Calu3 (cell line): Measurements from ENCODE around the gene ODF4. TPM values are rescaled to one million over a fixed set of nuclear protein-coding genes. Genes with fewer than 3 reads are reported as not detected.
A peak's percentile ranks its signal among the peaks of the same experiment; 100 is the strongest.

Experiments
- BruUV-seq: library from RNA; stranded (reverse); fragments of 400-500 nt; replicated peaks from 2 replicates; lab custom pipeline; 2021; lab: Mats Ljungman, UMichigan
- CTCF ChIA-PET: fragments of 300-600 bp; sonication (Branson Sonifier 250); formaldehyde crosslinking; loops from one replicate; lab custom pipeline; 2022; ENCODE audit warnings: antibody characterized with exemption; lab: Charles Lee
- DNase-seq: peaks from one replicate; pipeline ENCODE4 v3.0.0; 2022
- H3K27ac Mint-ChIP-seq: one replicate; pipeline ENCODE4 v1.8.0; 2022; ENCODE audit warnings: mixed read lengths; ENCODE audit not compliant: unreplicated experiment
- H3K27me3 Mint-ChIP-seq: one replicate; pipeline ENCODE4 v1.8.0; 2022; ENCODE audit warnings: mixed read lengths; ENCODE audit not compliant: unreplicated experiment
- H3K36me3 Mint-ChIP-seq: one replicate; pipeline ENCODE4 v1.8.0; 2022; ENCODE audit warnings: mild to moderate bottlenecking, moderate library complexity, mixed read lengths; ENCODE audit not compliant: insufficient read depth, unreplicated experiment
- H3K4me1 Mint-ChIP-seq: one replicate; pipeline ENCODE4 v1.8.0; 2022; ENCODE audit warnings: mild to moderate bottlenecking, low read depth, mixed read lengths; ENCODE audit not compliant: unreplicated experiment
- H3K4me3 Mint-ChIP-seq: one replicate; pipeline ENCODE4 v1.8.0; 2022; ENCODE audit warnings: mild to moderate bottlenecking, low read depth, moderate library complexity, mixed read lengths; ENCODE audit not compliant: unreplicated experiment
- H3K9me3 Mint-ChIP-seq: one replicate; pipeline ENCODE4 v1.8.0; 2022; ENCODE audit warnings: low read depth, mixed read lengths; ENCODE audit not compliant: unreplicated experiment
- CTCF ChIP-seq: fragments of 200-600 bp; IDR thresholded peaks from one replicate; pipeline ENCODE4 v1.8.0; 2022; ENCODE audit warnings: antibody characterized with exemption; ENCODE audit not compliant: unreplicated experiment
- intact Hi-C: fragments of 100-400 bp; cut with micrococcal nuclease; formaldehyde crosslinking; loops from one replicate; pipeline ENCODE4 v1.10.0; 2022; ENCODE audit not compliant: unreplicated experiment
- total RNA-seq: library from RNA; stranded (reverse); gene quantifications from 2 replicates; pipeline ENCODE4 v1.2.3, GENCODE V29; 2022

Gene ODF4
- total RNA-seq, 1 experiment from 2014 or later, result not detected

- intact Hi-C loops, result no loop called here
- Mint-ChIP-seq H3K27me3 (peaks cover 69% of the 10 kb centered on the region), H3K27ac (no peak overlapping the region), H3K4me1 (peaks cover 12% of the 10 kb centered on the region), H3K4me3 (no peak overlapping the region), H3K9me3 (no peaks in the 10 kb centered on the region), H3K36me3 (no peaks in the 10 kb centered on the region)
- TF ChIP-seq CTCF, result no peak
- DNase-seq, result no peak
- CTCF ChIA-PET, result interaction anchor here (0.8 kb wide), 1 partner anchor 65 kb away, joined by 3 read pairs; the partner anchor contains the start of gene KRABD2
- BruUV-seq, result no TSS peak
Observed at GRCh38 chr17:8311131-8311790, 28.4 kb upstream of the ODF4 start.

- intact Hi-C loops, result no loop called here
- H3K4me1 Mint-ChIP-seq, result peaks cover 12% of the 10 kb centered on the region
- no peak overlapping the region for H3K4me3 Mint-ChIP-seq
- BruUV-seq, result no TSS peak
- H3K9me3 Mint-ChIP-seq, result no peaks in the 10 kb centered on the region
- H3K27me3 Mint-ChIP-seq, result peaks cover 74% of the 10 kb centered on the region
- no peak overlapping the region for H3K27ac Mint-ChIP-seq
- DNase-seq, result no peak
- no peak for TF ChIP-seq CTCF
- CTCF ChIA-PET, result no interaction called here
- no peaks in the 10 kb centered on the region for H3K36me3 Mint-ChIP-seq
Observed at GRCh38 chr17:8312251-8312650, 27.4 kb upstream of the ODF4 start.

- intact Hi-C loops, result no loop called here
- Mint-ChIP-seq H3K9me3 (no peaks in the 10 kb centered on the region), H3K27ac (no peak overlapping the region), H3K4me3 (no peak overlapping the region), H3K27me3 (peaks cover 74% of the 10 kb centered on the region), H3K4me1 (peaks cover 12% of the 10 kb centered on the region), H3K36me3 (no peaks in the 10 kb centered on the region)
- TF ChIP-seq CTCF, result no peak
- no peak for DNase-seq
- CTCF ChIA-PET, result interaction anchor here (0.7 kb wide), 1 partner anchor 186 kb away, joined by 3 read pairs; no protein-coding TSS in a partner anchor
- BruUV-seq, result no TSS peak
Observed at GRCh38 chr17:8312726-8313600, 26.7 kb upstream of the ODF4 start.

GRCh38 chr17:8314797-8315763, 24.6 kb upstream of the ODF4 start:
- Mint-ChIP-seq H3K27me3 (peaks cover 85% of the 10 kb centered on the region), H3K9me3 (no peaks in the 10 kb centered on the region), H3K4me1 (peaks cover 12% of the 10 kb centered on the region), H3K36me3 (no peaks in the 10 kb centered on the region), H3K27ac (no peak overlapping the region), H3K4me3 (peak overlapping the region; percentile 25)
- DNase-seq, result no peak
- CTCF ChIA-PET, result no interaction called here
- BruUV-seq, result no TSS peak
- no peak for TF ChIP-seq CTCF
- intact Hi-C loops, result no loop called here
